ENCODE data around the gene BCL2.

DNA sequence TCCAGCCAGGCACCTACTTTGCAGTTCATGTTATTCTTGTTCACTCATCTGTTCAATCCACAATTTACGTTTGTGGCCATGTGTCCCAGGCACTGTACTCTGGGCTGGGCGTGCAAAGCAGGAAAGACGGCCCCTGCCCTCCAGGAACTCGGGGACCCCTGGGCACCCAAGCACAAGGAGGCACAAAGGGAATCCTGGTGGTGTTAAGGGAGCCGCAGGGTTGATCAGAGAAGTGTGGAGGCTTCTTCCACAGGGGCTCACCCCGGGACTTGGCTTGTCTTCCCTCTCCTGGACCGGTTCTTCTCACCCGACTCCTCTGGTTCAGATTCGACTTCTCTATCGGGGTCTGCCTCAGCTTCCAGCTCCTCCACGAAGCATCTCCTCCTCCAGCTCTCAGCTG is 230.5 kb downstream of the BCL2 start:
- TF ChIP-seq CTCF (IDR thresholded peaks at IDR 0.05) (no peak), POLR2A (IDR thresholded peaks at IDR 0.05) (no peak)

All from Peyer's patch (tissue), 4 donors.